DND-41 (cell line): ENCODE measurements around the gene PDPK1.
"Not testable (repeated sequence)": the region's sequence is repeated elsewhere in the genome, so short reads cannot be mapped to it uniquely, and the experiment has no call there.

ENCODE experiments used
- CTCF ChIP-seq: IDR thresholded peaks from 2 replicates; pipeline ENCODE4 v1.5.1; 2012; ENCODE audit warnings: borderline replicate concordance, low read length, moderate library complexity, mild to moderate bottlenecking; ENCODE audit not compliant: poor library complexity, severe bottlenecking; ENCODE audit errors: extremely low read depth
- EZH2 ChIP-seq: IDR thresholded peaks from 3 replicates; pipeline ENCODE4 v1.6.1; 2012; ENCODE audit warnings: borderline replicate concordance, low read depth, mild to moderate bottlenecking, moderate library complexity, low read length, inconsistent platforms; ENCODE audit not compliant: severe bottlenecking

- not testable (repeated sequence) for TF ChIP-seq CTCF, EZH2
Measured at GRCh38 chr16:2539192-2539844, 1.5 kb downstream of the PDPK1 start.
